ENCODE data around the gene SFMBT2. TPM values are rescaled to one million over a fixed set of nuclear protein-coding genes. Genes with fewer than 3 reads are reported as not detected.
A peak's percentile ranks its signal among the peaks of the same experiment; 100 is the strongest.

Gene SFMBT2
- total RNA-seq (10 to 100 TPM in 1 of 2 donors, 1 to 10 TPM in 1; 6.0 to 12.6 TPM), polyA plus RNA-seq (ENCODE audit: insufficient read length in 6 of 6) (1 to 10 TPM; 4.1 to 5.4 (median 5.0) TPM)
- long read RNA-seq, donor 1 = 0 reads
- long read RNA-seq, donor 2 = 0 reads
- long read RNA-seq, donor 3 = 0 reads
- long read RNA-seq, donor 4, partial matches to known transcripts = 0 of 1 reads
- long read RNA-seq, donor 4, other reads (novel, unspliced or antisense) = 1 of 1 reads
- long read RNA-seq, donor 5 = 0 reads
- long read RNA-seq, donor 6 = 0 reads
- long read RNA-seq, donor 7 = 0 reads
- long read RNA-seq, donor 8 = 0 reads
- long read RNA-seq, donor 9 = 0 reads
- long read RNA-seq, donor 10, partial matches to known transcripts = 0 of 1 reads
- long read RNA-seq, donor 10, other reads (novel, unspliced or antisense) = 1 of 1 reads
- long read RNA-seq, donor 11 = 0 reads
- long read RNA-seq, donor 12 = 0 reads

DNA sequence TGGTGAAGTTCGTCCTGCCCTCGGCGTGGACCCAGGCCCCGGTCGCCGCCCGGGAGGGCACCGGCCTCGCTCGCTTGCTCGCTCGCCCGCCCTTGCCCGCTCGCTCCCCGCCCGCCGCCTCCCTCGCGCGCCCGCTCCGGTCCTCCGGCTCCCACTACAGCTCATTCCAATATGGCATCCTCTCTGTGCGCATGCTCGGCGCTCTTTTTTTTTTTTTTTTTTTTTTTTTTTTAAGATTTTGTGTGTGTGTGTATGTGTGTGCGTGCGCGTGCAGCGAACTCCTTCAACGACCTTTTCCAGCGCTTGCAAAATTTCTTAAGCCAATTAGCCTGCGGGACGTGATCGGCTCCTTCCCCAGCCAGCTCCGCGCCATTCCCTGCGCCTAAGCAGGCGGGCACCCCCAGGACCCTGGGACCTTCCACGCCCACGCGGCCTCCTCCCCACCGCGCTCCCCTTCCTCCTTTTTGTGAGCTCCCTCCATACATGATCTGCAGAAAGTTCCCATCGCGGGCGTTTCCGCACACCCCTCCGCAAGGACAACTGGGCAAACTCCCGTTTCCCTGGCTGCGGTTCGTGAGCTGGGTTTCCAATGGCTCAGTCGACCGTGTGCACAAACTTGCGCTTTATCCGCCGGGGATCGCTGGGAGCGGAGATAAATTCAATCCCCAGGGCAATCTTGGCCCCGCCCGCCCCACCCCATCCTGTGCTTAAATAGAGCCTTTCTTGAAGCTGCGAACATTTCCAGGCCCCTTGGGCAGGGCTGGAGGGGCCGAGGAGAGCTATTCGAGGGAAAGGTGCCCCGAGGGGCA, at the start of gene SFMBT2:
Gene SFMBT2, minus strand, starts transcription at position 173 of the 809 bp plus-strand sequence. CDS start 29,136 bp downstream, outside the sequence.
- Histone ChIP-seq H3K9me3 (no peaks in the 10 kb centered on the region), H3K36me3 (no peaks in the 10 kb centered on the region), H3K27ac (peak within 1 kb of the TSS; percentile 42 to 58), H3K27me3 (peaks cover 25 to 69% of the 10 kb centered on the region in 2 donors), H3K4me3 (peak within 1 kb of the TSS; percentile 64 to 69), H3K4me1 (peaks cover 15 to 66% of the 10 kb centered on the region in 2 donors)
- intact Hi-C loops (cut with DNase I) = loop anchor here in 1 of 2 donors (10.0 kb wide), 1 partner anchor 496 kb away; no protein-coding TSS in a partner anchor
- peak in 1 of 2 donors; percentile 12 for TF ChIP-seq CTCF (IDR thresholded peaks at IDR 0.05)
- ATAC-seq (peak; percentile 62), DNase-seq (peak; percentile 62 to 87 (median 74))

DNA sequence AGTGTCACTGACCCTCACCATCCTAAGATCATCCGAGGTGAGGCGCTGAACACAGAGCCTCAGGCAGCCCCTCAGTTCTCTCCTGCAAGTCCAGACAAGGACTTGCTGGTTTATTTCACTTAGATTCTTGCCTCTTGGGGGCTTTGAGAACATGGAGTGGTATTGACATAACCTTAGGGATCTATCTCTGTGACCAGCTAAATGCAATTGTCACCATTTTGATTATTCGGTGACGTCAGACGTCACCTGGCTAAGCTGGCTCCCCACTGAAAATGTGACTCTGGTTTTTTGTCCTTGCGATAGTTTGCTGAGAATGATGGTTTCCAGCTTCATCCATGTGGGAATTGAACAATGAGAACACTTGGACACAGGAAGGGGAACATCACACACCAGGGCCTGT, 49.2 kb upstream of the SFMBT2 start:
- ATAC-seq (no peak), DNase-seq (no peak)
- TF ChIP-seq CTCF (IDR thresholded peaks at IDR 0.05) = no peak
- H3K27me3 ChIP-seq = no peaks in the 10 kb centered on the region
- H3K27ac ChIP-seq = no peak overlapping the region
- intact Hi-C loops (cut with DNase I) = no loop called here
- H3K36me3 ChIP-seq = no peaks in the 10 kb centered on the region
- no peak overlapping the region for H3K4me3 ChIP-seq
- peaks cover 0 to 9% of the 10 kb centered on the region in 2 donors for H3K4me1 ChIP-seq
- no peaks in the 10 kb centered on the region for H3K9me3 ChIP-seq

- no peaks in the 10 kb centered on the region for H3K27me3 ChIP-seq
- no peak overlapping the region for H3K27ac ChIP-seq
Observed at GRCh38 chr10:7458556-7458955, 47.7 kb upstream of the SFMBT2 start.

DNA sequence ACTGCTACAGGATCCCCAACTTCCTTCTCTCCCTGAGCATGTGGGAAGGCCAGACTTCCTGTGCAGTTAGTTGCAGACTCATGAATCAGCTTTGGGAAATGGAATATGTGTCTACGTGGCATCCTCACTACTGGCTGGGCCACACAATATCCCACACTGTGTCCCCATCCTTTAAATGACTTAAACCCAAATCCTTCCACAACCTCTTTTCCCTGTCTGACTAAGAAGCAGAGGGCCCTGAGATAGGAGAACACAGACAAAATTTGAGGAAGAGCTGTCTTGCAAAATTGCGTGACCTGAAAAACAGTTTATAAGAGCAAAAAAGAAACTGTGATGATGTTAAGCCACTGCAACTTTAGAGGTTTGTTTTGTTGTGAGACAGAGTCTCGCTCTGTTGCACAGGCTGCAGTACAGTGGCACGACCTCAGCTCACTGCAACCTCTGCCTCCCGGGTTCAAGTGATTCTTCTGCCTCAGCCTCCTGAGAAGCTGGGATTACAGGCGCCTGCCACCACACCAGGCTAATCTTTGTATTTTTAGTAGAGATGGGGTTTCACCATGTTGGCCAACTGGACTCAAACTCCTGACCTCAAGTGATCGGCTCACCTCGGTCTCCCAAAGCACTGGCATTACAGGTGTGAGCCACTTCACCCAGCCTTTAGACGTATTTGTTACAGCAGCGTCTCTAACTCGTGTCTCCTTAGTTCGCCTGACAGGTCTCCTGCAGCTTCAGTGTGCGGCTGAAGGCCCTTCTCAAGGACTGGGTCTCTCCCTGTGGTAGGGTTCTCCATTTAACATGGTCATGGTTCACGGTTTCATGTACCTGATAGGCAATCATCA, 46.9 kb upstream of the SFMBT2 start:
- ATAC-seq (peak; percentile 57), DNase-seq (no peak)
- Histone ChIP-seq H3K9me3 (no peaks in the 10 kb centered on the region), H3K36me3 (no peaks in the 10 kb centered on the region), H3K4me1 (peaks cover 0 to 9% of the 10 kb centered on the region in 2 donors), H3K27me3 (no peaks in the 10 kb centered on the region), H3K27ac (peak overlapping the region in 1 of 2 donors; percentile 45), H3K4me3 (no peak overlapping the region)
- TF ChIP-seq CTCF (IDR thresholded peaks at IDR 0.05) = no peak
- intact Hi-C loops (cut with DNase I) = no loop called here

More at GRCh38 chr10:7458556-7458955, 47.7 kb upstream of the SFMBT2 start:
- no peak for TF ChIP-seq CTCF (IDR thresholded peaks at IDR 0.05)
- H3K4me1 ChIP-seq = peaks cover 0 to 9% of the 10 kb centered on the region in 2 donors
- ATAC-seq = peak; percentile 58
- no peaks in the 10 kb centered on the region for H3K36me3 ChIP-seq
- intact Hi-C loops (cut with DNase I) = no loop called here
- no peak overlapping the region for H3K4me3 ChIP-seq
- no peaks in the 10 kb centered on the region for H3K9me3 ChIP-seq
- no peak for DNase-seq

All from left lung (tissue), 14 donors.